Measurements from ENCODE around the gene SLC66A2. TPM values are rescaled to one million over a fixed set of nuclear protein-coding genes. Genes with fewer than 3 reads are reported as not detected.

Gene SLC66A2
- total RNA-seq, 1 donor from 2014 or later, result 35.1 TPM

GRCh38 chr18:79905389-79905911, 46.0 kb downstream of the SLC66A2 start:
- peak; percentile 83 for DNase-seq (ENCODE audit: extremely low spot score, unreplicated experiment)
- H3K4me3 Mint-ChIP-seq (ENCODE audit: unreplicated experiment), result no peak overlapping the region
- no peak overlapping the region for H3K27ac Mint-ChIP-seq (ENCODE audit: unreplicated experiment)
- H3K27me3 Mint-ChIP-seq (ENCODE audit: unreplicated experiment), result no peaks in the 10 kb centered on the region
- H3K36me3 Mint-ChIP-seq (ENCODE audit: unreplicated experiment), result peaks cover 44% of the 10 kb centered on the region
- TF ChIP-seq CTCF (IDR thresholded peaks at IDR 0.05), result no peak
- peaks cover 7% of the 10 kb centered on the region for H3K9me3 Mint-ChIP-seq (ENCODE audit: unreplicated experiment)
- H3K4me1 Mint-ChIP-seq (ENCODE audit: unreplicated experiment), result no peaks in the 10 kb centered on the region

- H3K27me3 Mint-ChIP-seq (ENCODE audit: unreplicated experiment), result no peaks in the 10 kb centered on the region
- DNase-seq (ENCODE audit: extremely low spot score, unreplicated experiment), result peak; percentile 81
- peaks cover 44% of the 10 kb centered on the region for H3K36me3 Mint-ChIP-seq (ENCODE audit: unreplicated experiment)
- TF ChIP-seq CTCF (IDR thresholded peaks at IDR 0.05), result no peak
- H3K4me1 Mint-ChIP-seq (ENCODE audit: unreplicated experiment), result no peaks in the 10 kb centered on the region
- peaks cover 7% of the 10 kb centered on the region for H3K9me3 Mint-ChIP-seq (ENCODE audit: unreplicated experiment)
- H3K27ac Mint-ChIP-seq (ENCODE audit: unreplicated experiment), result no peak overlapping the region
- H3K4me3 Mint-ChIP-seq (ENCODE audit: unreplicated experiment), result no peak overlapping the region
These were observed 46.9 kb downstream of the SLC66A2 start for GRCh38 chr18:79904357-79905147.

- H3K4me1 Mint-ChIP-seq (ENCODE audit: unreplicated experiment), result no peaks in the 10 kb centered on the region
- no peaks in the 10 kb centered on the region for H3K27me3 Mint-ChIP-seq (ENCODE audit: unreplicated experiment)
- H3K36me3 Mint-ChIP-seq (ENCODE audit: unreplicated experiment), result peaks cover 41% of the 10 kb centered on the region
- no peak overlapping the region for H3K4me3 Mint-ChIP-seq (ENCODE audit: unreplicated experiment)
- peaks cover 7% of the 10 kb centered on the region for H3K9me3 Mint-ChIP-seq (ENCODE audit: unreplicated experiment)
- H3K27ac Mint-ChIP-seq (ENCODE audit: unreplicated experiment), result no peak overlapping the region
- TF ChIP-seq CTCF (IDR thresholded peaks at IDR 0.05), result no peak
- peak; percentile 77 for DNase-seq (ENCODE audit: extremely low spot score, unreplicated experiment)
These were observed 47.6 kb downstream of the SLC66A2 start for GRCh38 chr18:79903787-79904356.

- Mint-ChIP-seq H3K4me3 (ENCODE audit: unreplicated experiment) (no peak overlapping the region), H3K27me3 (ENCODE audit: unreplicated experiment) (no peaks in the 10 kb centered on the region), H3K27ac (ENCODE audit: unreplicated experiment) (no peak overlapping the region), H3K36me3 (ENCODE audit: unreplicated experiment) (peaks cover 35% of the 10 kb centered on the region), H3K9me3 (ENCODE audit: unreplicated experiment) (peaks cover 4% of the 10 kb centered on the region), H3K4me1 (ENCODE audit: unreplicated experiment) (no peaks in the 10 kb centered on the region)
- DNase-seq (ENCODE audit: extremely low spot score, unreplicated experiment), result peak; percentile 82
- no peak for TF ChIP-seq CTCF (IDR thresholded peaks at IDR 0.05)
These were observed 48.3 kb downstream of the SLC66A2 start for GRCh38 chr18:79903071-79903635.

GRCh38 chr18:79902640-79903039, 48.8 kb downstream of the SLC66A2 start:
- H3K27ac Mint-ChIP-seq (ENCODE audit: unreplicated experiment), result no peak overlapping the region
- no peaks in the 10 kb centered on the region for H3K27me3 Mint-ChIP-seq (ENCODE audit: unreplicated experiment)
- H3K4me3 Mint-ChIP-seq (ENCODE audit: unreplicated experiment), result no peak overlapping the region
- no peak for TF ChIP-seq CTCF (IDR thresholded peaks at IDR 0.05)
- peaks cover 7% of the 10 kb centered on the region for H3K9me3 Mint-ChIP-seq (ENCODE audit: unreplicated experiment)
- no peaks in the 10 kb centered on the region for H3K4me1 Mint-ChIP-seq (ENCODE audit: unreplicated experiment)
- DNase-seq (ENCODE audit: extremely low spot score, unreplicated experiment), result peak; percentile 84
- peaks cover 32% of the 10 kb centered on the region for H3K36me3 Mint-ChIP-seq (ENCODE audit: unreplicated experiment)
